Suppressor macrophage treated with lipopolysaccharide for 4 hours (primary cell): ENCODE measurements around the gene NBAS.
"Not testable (repeated sequence)": the region's sequence is repeated elsewhere in the genome, so short reads cannot be mapped to it uniquely, and the experiment has no call there.

Experiments
- DNase-seq: peaks from one replicate; pipeline ENCODE4 v3.0.0-alpha.2; 2020

The NBAS gene

GRCh38 chr2:15557887-15558311 lies 3.2 kb downstream of the NBAS start:
- no peak for DNase-seq

GRCh38 chr2:15556311-15556930 lies 4.7 kb downstream of the NBAS start:
- no peak for DNase-seq

- DNase-seq: no peak
These were observed 5.4 kb downstream of the NBAS start for GRCh38 chr2:15555760-15556193.

- no peak for DNase-seq
These were observed 6.5 kb downstream of the NBAS start for GRCh38 chr2:15554525-15555218.

- DNase-seq: no peak
These were observed 7.2 kb downstream of the NBAS start for GRCh38 chr2:15553951-15554350.

GRCh38 chr2:15553519-15553918 lies 7.6 kb downstream of the NBAS start:
- DNase-seq: no peak

GRCh38 chr2:15548974-15549373 lies 12.2 kb downstream of the NBAS start:
- DNase-seq: no peak

GRCh38 chr2:15547115-15547876 lies 13.8 kb downstream of the NBAS start:
- DNase-seq: no peak

GRCh38 chr2:15546297-15547098 lies 14.6 kb downstream of the NBAS start:
- no peak for DNase-seq

- DNase-seq: no peak
These were observed 16.9 kb downstream of the NBAS start for GRCh38 chr2:15544227-15544626.

- DNase-seq: no peak
These were observed 17.6 kb downstream of the NBAS start for GRCh38 chr2:15543541-15543940.

- DNase-seq: no peak
These were observed 18.1 kb downstream of the NBAS start for GRCh38 chr2:15543053-15543452.

- not testable (repeated sequence) for DNase-seq
These were observed 18.9 kb downstream of the NBAS start for GRCh38 chr2:15542269-15542668.

- DNase-seq: not testable (repeated sequence)
These were observed 20.6 kb downstream of the NBAS start for GRCh38 chr2:15540523-15540922.

GRCh38 chr2:15539999-15540398 lies 21.1 kb downstream of the NBAS start:
- peak; percentile 4 for DNase-seq

- no peak for DNase-seq
These were observed 22.3 kb downstream of the NBAS start for GRCh38 chr2:15538792-15539191.

- no peak for DNase-seq
These were observed 27.2 kb downstream of the NBAS start for GRCh38 chr2:15533860-15534480.

- DNase-seq: no peak
These were observed 28.1 kb downstream of the NBAS start for GRCh38 chr2:15532996-15533395.

- no peak for DNase-seq
These were observed 29.9 kb downstream of the NBAS start for GRCh38 chr2:15531095-15531854.

GRCh38 chr2:15527074-15527739 lies 33.9 kb downstream of the NBAS start:
- no peak for DNase-seq

- no peak for DNase-seq
These were observed 39.4 kb downstream of the NBAS start for GRCh38 chr2:15521641-15522181.
